ENCODE data around the gene ASIC2. TPM values are rescaled to one million over a fixed set of nuclear protein-coding genes. Genes with fewer than 3 reads are reported as not detected.
A peak's percentile ranks its signal among the peaks of the same experiment; 100 is the strongest.

ASIC2 gene
- total and polyA plus RNA-seq, 4 donors: 0.10 to 0.18 TPM; not detected in 2

DNA sequence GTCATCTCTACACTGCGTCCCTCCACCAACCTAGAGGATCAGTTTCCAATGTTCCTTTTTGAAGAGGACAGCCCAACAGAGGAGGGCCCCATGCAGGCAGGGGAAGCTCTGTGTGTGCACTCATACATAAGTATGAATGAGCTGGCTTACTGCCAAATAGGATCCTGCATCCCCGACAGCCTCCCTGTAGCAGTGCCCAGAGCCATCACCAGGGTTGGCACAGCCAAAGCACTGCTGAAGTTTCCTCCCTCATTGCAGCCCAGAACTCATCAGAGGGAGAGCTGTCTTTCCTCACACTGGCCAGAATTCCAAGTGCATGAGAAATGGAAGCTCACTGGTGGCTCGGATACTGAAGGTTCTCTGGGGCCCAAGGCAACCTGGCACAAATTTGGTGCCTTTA, 114.4 kb downstream of the ASIC2 start:
- no peak overlapping the region for H3K27ac ChIP-seq (ENCODE audit: low read depth in 1 of 2, low read length in 2 of 2)
- H3K4me1 ChIP-seq (ENCODE audit: control insufficient read depth in 1 of 2, insufficient read depth in 2 of 2, low read length in 2 of 2): no peaks in the 10 kb centered on the region
- ATAC-seq (ENCODE audit: low FRiP score) (no peak), DNase-seq (no peak)
- no peaks in the 10 kb centered on the region for H3K36me3 ChIP-seq (ENCODE audit: control insufficient read depth in 1 of 2, insufficient read depth in 2 of 2, low read length in 1 of 2)
- H3K27me3 ChIP-seq (ENCODE audit: control insufficient read depth in 1 of 2, insufficient read depth in 2 of 2, low read length in 1 of 2): no peaks in the 10 kb centered on the region
- no peaks in the 10 kb centered on the region for H3K9me3 ChIP-seq (ENCODE audit: control insufficient read depth, low read length)
- H3K4me3 ChIP-seq (ENCODE audit: low read length in 2 of 2): no peak overlapping the region
- 48 to 56% methylated on average over 3 of the region's 3 CpGs for WGBS, 2 donors
- intact Hi-C loops (cut with DNase I): loop anchor here in 1 of 2 donors (10.0 kb wide), 1 partner anchor 106 kb away; no protein-coding TSS in a partner anchor

DNA sequence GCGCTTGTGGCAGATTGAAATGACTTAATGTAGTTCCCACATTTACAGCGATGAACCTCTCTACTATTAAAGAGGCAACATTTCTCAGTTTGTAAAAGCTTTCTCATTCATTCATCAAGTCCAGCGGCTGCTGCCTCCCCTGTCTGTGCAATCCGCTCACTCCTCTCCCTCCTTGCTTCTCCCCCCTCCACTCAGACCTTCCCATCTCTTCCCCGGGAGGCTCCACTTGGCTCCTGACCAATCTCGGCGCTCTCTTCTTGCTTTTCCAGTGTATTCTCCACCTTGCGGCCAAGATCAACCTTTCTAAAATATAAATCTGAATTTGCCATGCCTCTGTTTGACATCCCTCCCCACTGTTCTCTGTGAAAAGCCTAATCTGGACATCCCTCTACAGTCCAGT, 117.5 kb downstream of the ASIC2 start:
- ATAC-seq (ENCODE audit: low FRiP score): no peak

DNA sequence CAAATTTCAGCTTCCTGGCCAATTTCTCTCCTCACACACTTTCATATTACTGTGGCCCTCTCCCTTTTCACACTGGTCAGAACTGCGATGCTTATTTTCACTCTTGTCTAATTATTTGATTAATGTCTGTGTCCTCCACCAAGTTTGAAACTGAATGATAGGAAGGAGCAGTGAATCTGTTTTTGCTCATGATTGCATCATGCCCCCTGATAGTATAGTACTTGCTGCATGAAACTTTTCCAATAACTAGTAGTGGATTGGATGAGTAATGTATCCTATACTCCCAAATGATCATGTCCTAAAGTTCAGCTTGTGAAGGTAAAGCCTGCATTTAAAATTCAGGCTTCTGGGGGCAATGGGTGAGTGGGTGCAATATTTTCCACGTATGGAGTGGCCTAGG, 121.2 kb downstream of the ASIC2 start:
- intact Hi-C loops (cut with DNase I): loop anchor here in 1 of 2 donors (5.0 to 10.0 kb wide), 3 partner anchors 45 to 113 kb away; no protein-coding TSS in a partner anchor
- no peak for ATAC-seq (ENCODE audit: low FRiP score)
- H3K4me3 ChIP-seq (ENCODE audit: low read length in 2 of 2): no peak overlapping the region
- H3K36me3 ChIP-seq (ENCODE audit: control insufficient read depth in 1 of 2, insufficient read depth in 2 of 2, low read length in 1 of 2): no peaks in the 10 kb centered on the region
- peaks cover 0 to 12% of the 10 kb centered on the region in 2 donors for H3K4me1 ChIP-seq (ENCODE audit: control insufficient read depth in 1 of 2, insufficient read depth in 2 of 2, low read length in 2 of 2)
- no peak overlapping the region for H3K27ac ChIP-seq (ENCODE audit: low read depth in 1 of 2, low read length in 2 of 2)
- H3K27me3 ChIP-seq (ENCODE audit: control insufficient read depth in 1 of 2, insufficient read depth in 2 of 2, low read length in 1 of 2): no peaks in the 10 kb centered on the region
- 75 to 84% methylated on average over 2 of the region's 2 CpGs for WGBS, 2 donors
- no peak for DNase-seq
- no peaks in the 10 kb centered on the region for H3K9me3 ChIP-seq (ENCODE audit: control insufficient read depth, low read length)

More for the DNA sequence above, 117.5 kb downstream of the ASIC2 start:
- 33 to 45% methylated on average over 8 of the region's 8 CpGs for WGBS, 2 donors
- Histone ChIP-seq H3K4me3 (ENCODE audit: low read length in 2 of 2) (no peak overlapping the region), H3K4me1 (ENCODE audit: control insufficient read depth in 1 of 2, insufficient read depth in 2 of 2, low read length in 2 of 2) (peaks cover 0 to 4% of the 10 kb centered on the region in 2 donors), H3K9me3 (ENCODE audit: control insufficient read depth, low read length) (no peaks in the 10 kb centered on the region), H3K27me3 (ENCODE audit: control insufficient read depth in 1 of 2, insufficient read depth in 2 of 2, low read length in 1 of 2) (no peaks in the 10 kb centered on the region), H3K27ac (ENCODE audit: low read depth in 1 of 2, low read length in 2 of 2) (no peak overlapping the region), H3K36me3 (ENCODE audit: control insufficient read depth in 1 of 2, insufficient read depth in 2 of 2, low read length in 1 of 2) (no peaks in the 10 kb centered on the region)
- no peak for DNase-seq
- intact Hi-C loops (cut with DNase I): loop anchor here in 1 of 2 donors (10.0 kb wide), 1 partner anchor 109 kb away; no protein-coding TSS in a partner anchor

DNA sequence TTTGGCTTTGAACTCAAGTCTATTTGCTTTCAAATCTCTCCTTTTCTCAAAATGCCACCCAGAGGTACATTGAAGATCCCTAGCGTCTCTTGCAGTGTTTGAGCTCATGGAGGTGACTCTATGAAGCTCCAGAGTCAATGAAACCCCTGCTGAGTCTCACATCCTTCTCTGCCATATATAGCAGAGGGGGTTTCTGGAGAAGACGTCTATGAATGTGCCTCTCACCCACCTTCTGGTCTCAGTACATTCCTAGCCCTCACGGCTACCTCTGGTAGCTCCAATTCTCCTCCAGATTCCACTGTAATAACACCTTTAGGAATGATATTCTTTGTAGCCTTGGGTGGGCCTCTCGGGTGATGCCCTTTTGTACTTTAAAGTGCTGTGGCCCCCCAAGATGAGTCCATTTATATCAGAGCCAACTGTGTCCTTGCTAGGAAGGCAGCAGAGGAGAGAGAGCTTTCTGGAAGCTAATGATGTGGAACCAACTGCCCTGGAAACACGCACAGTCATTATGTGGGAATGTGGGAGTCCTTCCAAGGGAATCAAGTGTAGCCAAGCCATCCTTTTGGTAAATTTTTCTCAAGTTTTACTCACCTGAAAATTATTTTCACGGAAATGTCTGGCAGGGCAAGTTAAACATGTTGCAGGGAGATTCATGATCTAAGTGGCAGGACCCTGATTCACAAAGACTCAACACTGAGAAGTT, 123.4 kb downstream of the ASIC2 start:
- peaks cover 0 to 14% of the 10 kb centered on the region in 2 donors for H3K4me1 ChIP-seq (ENCODE audit: control insufficient read depth in 1 of 2, insufficient read depth in 2 of 2, low read length in 2 of 2)
- intact Hi-C loops (cut with DNase I): loop anchor here in 1 of 2 donors (5.0 to 10.0 kb wide), 3 partner anchors 47 to 115 kb away; no protein-coding TSS in a partner anchor
- 35 to 41% methylated on average over 6 of the region's 6 CpGs for WGBS, 2 donors
- ATAC-seq (ENCODE audit: low FRiP score) (no peak), DNase-seq (no peak)
- H3K27me3 ChIP-seq (ENCODE audit: control insufficient read depth in 1 of 2, insufficient read depth in 2 of 2, low read length in 1 of 2): no peaks in the 10 kb centered on the region
- no peaks in the 10 kb centered on the region for H3K36me3 ChIP-seq (ENCODE audit: control insufficient read depth in 1 of 2, insufficient read depth in 2 of 2, low read length in 1 of 2)
- no peak overlapping the region for H3K4me3 ChIP-seq (ENCODE audit: low read length in 2 of 2)
- H3K27ac ChIP-seq (ENCODE audit: low read depth in 1 of 2, low read length in 2 of 2): peak overlapping the region in 1 of 2 donors; percentile 5
- no peaks in the 10 kb centered on the region for H3K9me3 ChIP-seq (ENCODE audit: control insufficient read depth, low read length)

DNA sequence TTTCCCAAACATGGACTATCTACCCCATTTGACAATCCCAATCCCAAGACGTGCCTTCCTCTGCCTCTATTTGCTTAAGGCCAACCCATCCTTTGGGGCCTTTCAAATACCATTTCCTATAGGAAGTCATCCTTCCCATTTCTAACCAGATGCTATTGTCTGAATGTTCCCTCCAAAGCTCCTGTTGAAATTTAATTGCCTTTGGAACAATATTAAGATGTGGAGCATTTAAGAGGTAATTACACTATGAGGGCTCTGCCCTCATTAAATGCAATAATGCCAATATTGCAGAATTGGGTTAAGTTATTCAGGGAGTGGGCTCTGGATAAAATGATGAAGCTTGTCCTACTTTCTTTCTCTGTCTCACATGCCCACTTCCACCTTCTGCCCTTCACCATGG, 125.4 kb downstream of the ASIC2 start:
- Histone ChIP-seq H3K27ac (ENCODE audit: low read depth in 1 of 2, low read length in 2 of 2) (no peak overlapping the region), H3K27me3 (ENCODE audit: control insufficient read depth in 1 of 2, insufficient read depth in 2 of 2, low read length in 1 of 2) (no peaks in the 10 kb centered on the region), H3K4me3 (ENCODE audit: low read length in 2 of 2) (no peak overlapping the region), H3K9me3 (ENCODE audit: control insufficient read depth, low read length) (no peaks in the 10 kb centered on the region), H3K4me1 (ENCODE audit: control insufficient read depth in 1 of 2, insufficient read depth in 2 of 2, low read length in 2 of 2) (peaks cover 2 to 20% of the 10 kb centered on the region in 2 donors), H3K36me3 (ENCODE audit: control insufficient read depth in 1 of 2, insufficient read depth in 2 of 2, low read length in 1 of 2) (no peaks in the 10 kb centered on the region)
- WGBS, 2 donors: 78 to 84% methylated on average over 1 of the region's 1 CpG
- ATAC-seq (ENCODE audit: low FRiP score): no peak
- intact Hi-C loops (cut with DNase I): no loop called here
- no peak for DNase-seq

DNA sequence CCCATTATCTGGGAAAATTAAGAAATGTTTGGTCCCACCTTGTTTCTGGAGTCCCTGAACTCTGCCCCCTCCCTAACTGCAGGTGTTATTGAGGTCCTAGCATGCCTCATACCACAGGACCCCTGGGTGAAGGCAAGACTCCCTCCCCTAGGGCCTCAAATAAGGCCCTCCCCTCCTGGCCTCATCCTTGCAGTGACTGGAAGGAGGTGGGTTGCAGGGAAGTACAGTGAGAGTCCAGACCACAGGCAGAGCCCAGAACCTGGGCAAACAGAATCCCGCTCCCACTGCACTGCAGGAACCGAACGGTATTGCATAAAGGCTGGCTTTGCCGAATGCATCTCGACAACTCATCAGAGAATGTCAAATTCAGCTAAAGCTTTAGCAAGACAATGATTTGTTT, 126.6 kb downstream of the ASIC2 start:
- peaks cover 2 to 20% of the 10 kb centered on the region in 2 donors for H3K4me1 ChIP-seq (ENCODE audit: control insufficient read depth in 1 of 2, insufficient read depth in 2 of 2, low read length in 2 of 2)
- ATAC-seq (ENCODE audit: low FRiP score) (no peak), DNase-seq (no peak)
- no peaks in the 10 kb centered on the region for H3K27me3 ChIP-seq (ENCODE audit: control insufficient read depth in 1 of 2, insufficient read depth in 2 of 2, low read length in 1 of 2)
- intact Hi-C loops (cut with DNase I): no loop called here
- H3K36me3 ChIP-seq (ENCODE audit: control insufficient read depth in 1 of 2, insufficient read depth in 2 of 2, low read length in 1 of 2): no peaks in the 10 kb centered on the region
- 74 to 90% methylated on average over 5 of the region's 5 CpGs for WGBS, 2 donors
- H3K9me3 ChIP-seq (ENCODE audit: control insufficient read depth, low read length): no peaks in the 10 kb centered on the region
- no peak overlapping the region for H3K4me3 ChIP-seq (ENCODE audit: low read length in 2 of 2)
- no peak overlapping the region for H3K27ac ChIP-seq (ENCODE audit: low read depth in 1 of 2, low read length in 2 of 2)

DNA sequence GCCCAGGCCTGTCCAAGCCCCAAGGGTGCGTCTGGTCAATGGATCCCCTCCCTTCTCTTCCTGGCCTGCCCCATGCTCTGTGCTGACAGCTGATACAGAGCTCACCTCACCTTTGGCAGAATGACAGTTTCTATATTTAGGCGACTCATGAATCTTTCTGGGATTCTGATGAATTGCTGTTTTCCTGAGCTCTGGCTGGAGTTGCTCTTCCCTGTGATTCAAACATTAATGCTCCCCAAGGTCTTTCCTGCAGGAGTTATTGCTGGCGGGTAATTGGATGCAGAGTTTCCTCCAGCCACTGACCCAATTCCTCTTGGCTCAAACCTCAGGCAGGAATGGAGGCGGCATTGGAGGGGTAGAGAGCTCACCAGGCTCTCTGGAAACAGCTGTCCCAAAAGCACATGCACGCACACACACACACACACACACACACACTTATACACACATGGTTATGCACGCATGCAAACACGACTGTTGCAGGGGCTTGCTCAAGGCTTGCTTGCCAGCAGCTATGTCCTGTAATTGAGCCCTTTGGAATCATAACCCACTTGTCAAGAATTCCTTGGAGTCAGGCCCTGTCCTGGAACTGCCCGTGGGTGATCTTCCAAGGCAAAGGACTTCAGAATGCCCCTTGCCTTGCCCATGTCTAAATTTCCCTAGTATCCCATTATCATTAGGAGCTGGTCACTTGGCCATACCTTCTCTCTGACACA, 128.8 kb downstream of the ASIC2 start:
- Histone ChIP-seq H3K4me1 (ENCODE audit: control insufficient read depth in 1 of 2, insufficient read depth in 2 of 2, low read length in 2 of 2) (peaks cover 2 to 12% of the 10 kb centered on the region in 2 donors), H3K27ac (ENCODE audit: low read depth in 1 of 2, low read length in 2 of 2) (no peak overlapping the region), H3K9me3 (ENCODE audit: control insufficient read depth, low read length) (no peaks in the 10 kb centered on the region), H3K36me3 (ENCODE audit: control insufficient read depth in 1 of 2, insufficient read depth in 2 of 2, low read length in 1 of 2) (no peaks in the 10 kb centered on the region), H3K4me3 (ENCODE audit: low read length in 2 of 2) (no peak overlapping the region), H3K27me3 (ENCODE audit: control insufficient read depth in 1 of 2, insufficient read depth in 2 of 2, low read length in 1 of 2) (no peaks in the 10 kb centered on the region)
- DNase-seq (no peak), ATAC-seq (ENCODE audit: low FRiP score) (no peak)
- 22 to 32% methylated on average over 8 of the region's 8 CpGs for WGBS, 2 donors
- intact Hi-C loops (cut with DNase I): no loop called here

DNA sequence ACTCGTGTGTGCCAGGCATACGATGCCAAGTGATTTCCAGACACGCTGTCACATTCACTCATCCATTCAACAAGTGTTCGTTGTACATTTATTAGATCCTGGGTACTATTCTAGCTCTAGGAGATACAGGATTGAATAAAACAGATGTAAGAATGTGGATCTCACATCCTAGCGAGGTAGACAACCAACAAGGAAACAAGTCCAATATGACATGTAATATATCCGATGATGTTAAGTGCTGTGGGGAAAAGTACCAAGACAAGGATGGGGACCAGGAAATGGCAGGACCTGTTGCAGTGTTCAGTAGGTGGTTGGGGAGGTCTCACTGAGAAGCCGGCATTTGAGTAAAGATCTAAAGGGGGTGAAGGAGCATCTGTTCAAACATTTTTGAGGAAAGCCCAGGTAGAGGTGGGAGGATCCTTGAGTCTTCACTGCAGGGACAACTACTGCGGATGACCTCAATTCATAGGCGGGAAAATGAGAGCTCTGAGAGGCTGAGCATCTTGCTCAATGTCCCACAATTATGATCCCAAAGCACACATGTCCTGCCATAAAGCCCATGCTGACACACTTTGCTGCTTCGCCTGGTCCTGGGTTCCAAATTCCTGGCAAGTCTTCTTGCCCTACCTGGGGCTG, 129.4 kb downstream of the ASIC2 start:
- WGBS, 2 donors: 84 to 85% methylated on average over 10 of the region's 10 CpGs
- no peak for DNase-seq
- intact Hi-C loops (cut with DNase I): no loop called here

More for the DNA sequence above, 129.4 kb downstream of the ASIC2 start:
- ATAC-seq (ENCODE audit: low FRiP score): no peak
- Histone ChIP-seq H3K4me1 (ENCODE audit: control insufficient read depth in 1 of 2, insufficient read depth in 2 of 2, low read length in 2 of 2) (peaks cover 2 to 8% of the 10 kb centered on the region in 2 donors), H3K36me3 (ENCODE audit: control insufficient read depth in 1 of 2, insufficient read depth in 2 of 2, low read length in 1 of 2) (no peaks in the 10 kb centered on the region), H3K4me3 (ENCODE audit: low read length in 2 of 2) (no peak overlapping the region), H3K27me3 (ENCODE audit: control insufficient read depth in 1 of 2, insufficient read depth in 2 of 2, low read length in 1 of 2) (no peaks in the 10 kb centered on the region), H3K27ac (ENCODE audit: low read depth in 1 of 2, low read length in 2 of 2) (no peak overlapping the region), H3K9me3 (ENCODE audit: control insufficient read depth, low read length) (no peaks in the 10 kb centered on the region)

Data from aorta (tissue), 5 donors.